CD4-positive, alpha-beta T cell treated with Interleukin-6 for 4 hours (primary cell): ENCODE results near the gene PDAP1.
A peak's percentile ranks its signal among the peaks of the same experiment; 100 is the strongest.
"Not testable (repeated sequence)": the region's sequence is repeated elsewhere in the genome, so short reads cannot be mapped to it uniquely, and the experiment has no call there.

Source experiments
- DNase-seq: peaks from one replicate; pipeline ENCODE4 v3.0.0-alpha.2; 2020; ENCODE audit warnings: mixed read lengths

PDAP1 gene

DNA sequence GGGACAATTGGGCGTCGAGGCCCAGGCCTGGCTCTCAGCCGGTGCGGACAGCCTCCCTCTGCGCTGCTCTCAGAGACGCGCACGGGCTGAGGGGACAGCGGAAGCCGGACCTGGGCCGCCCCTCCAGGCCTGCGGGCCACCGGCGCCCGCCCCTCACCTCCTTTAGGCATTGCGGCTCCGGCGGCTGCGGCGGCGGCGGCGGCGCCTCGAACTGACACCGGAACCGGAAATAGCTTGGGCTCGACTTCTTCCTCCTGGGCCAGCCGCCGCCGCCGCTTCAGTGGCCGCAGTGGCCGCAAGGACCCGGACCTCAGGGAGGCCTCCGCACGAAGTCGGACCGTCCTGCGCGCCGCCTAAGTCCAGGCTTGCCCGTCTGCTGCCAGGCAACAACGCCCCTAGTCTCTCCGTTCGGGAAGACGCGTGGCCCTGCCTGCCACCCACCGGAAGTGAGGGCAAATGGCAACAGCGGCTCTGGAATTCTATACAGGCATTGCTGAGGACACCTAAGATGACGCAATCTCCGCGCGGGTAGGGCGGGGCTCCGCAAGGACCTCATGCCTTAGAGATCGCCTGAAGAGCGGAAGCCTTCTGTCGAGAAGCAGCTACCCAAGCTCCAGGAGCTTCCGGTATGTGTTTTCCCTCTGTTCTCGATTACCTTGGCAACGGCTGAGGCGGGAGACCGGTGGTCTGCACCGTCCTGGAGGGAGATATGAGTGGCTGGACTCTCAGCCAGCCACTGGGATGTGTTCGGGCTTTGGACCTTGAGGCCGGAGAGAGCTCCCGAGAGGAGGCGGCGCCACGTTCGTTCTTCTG, at the start of gene PDAP1, which contains the start of gene BUD31:
Gene PDAP1 (minus strand): TSS at position 219 of the 813 bp plus-strand sequence. CDS start 49 bp downstream, at position 170.
Gene BUD31 (plus strand): TSS at position 591 of the 813 bp plus-strand sequence. CDS start 2,124 bp downstream, outside the sequence.
- DNase-seq = peak; percentile 90

DNA sequence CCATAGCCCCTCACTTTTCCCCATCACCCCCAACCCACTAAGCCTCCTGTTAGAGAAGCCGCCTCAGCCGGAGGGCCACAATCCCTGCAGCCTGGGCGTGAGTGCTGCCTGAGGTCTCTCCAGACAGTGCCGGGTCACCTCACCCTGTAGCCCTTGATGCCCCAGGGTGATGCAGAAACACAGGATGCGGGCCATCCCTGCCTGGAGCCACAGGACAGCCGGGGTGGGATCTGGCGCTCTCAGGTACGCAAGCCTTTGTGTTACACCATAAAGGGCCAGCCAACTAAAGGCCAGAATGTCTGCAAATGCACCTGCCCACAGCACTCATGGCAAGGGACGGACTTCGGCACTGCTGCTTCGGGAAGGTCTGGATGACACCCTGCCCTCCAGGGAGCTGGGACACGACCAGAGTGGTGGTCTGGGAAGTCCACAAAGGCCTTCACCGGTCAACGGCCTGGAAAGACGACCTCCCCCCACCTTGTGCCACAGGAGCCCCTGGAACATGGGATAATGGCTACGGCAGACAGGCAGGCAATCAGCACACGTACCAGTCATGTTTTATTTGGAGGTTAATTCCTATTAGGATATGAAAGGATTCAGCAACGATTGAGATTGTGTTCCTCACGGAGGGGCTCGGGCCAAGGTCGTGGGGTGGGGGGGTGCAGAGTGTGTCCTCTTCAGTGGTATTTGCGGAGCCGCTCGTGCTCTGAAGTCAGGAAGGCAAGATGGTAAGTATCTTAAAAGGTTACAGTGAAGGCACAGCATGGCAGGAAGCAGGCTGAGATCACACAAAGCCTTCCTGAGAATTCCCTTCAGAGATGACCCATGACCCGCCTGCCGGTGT, 49.5 kb upstream of the PDAP1 start:
- no peak for DNase-seq

DNA sequence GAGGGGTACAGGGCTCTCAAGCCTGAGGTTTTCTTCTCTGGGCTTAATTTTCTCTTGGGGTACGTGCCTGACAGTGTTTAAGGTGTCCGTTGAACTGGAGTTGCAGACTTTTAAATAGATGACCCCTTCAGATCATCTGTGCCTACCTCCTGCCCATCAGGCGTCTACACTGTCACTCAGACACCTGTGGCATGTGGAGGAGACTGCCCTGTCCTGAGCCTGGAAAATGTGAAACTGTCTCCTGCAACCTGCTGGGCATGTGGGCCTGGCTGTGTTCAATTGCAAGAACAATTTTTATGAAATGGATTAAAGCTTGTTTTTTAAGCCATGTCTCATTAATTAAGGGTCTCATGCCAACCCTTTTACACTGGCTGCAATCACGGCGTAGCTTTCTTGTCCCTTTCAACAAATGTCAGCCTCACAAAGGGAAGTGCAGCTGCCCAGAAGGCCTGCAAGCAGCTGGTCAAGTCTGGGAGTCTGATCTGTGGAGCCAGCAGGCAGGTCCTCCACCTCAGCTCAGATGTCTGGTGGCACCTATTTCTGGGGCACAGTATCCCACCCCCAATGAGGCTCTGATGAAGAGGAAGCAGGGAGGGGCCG, 48.8 kb upstream of the PDAP1 start:
- DNase-seq = no peak

GRCh38 chr7:99456288-99456687, 47.9 kb upstream of the PDAP1 start:
- no peak for DNase-seq

DNA sequence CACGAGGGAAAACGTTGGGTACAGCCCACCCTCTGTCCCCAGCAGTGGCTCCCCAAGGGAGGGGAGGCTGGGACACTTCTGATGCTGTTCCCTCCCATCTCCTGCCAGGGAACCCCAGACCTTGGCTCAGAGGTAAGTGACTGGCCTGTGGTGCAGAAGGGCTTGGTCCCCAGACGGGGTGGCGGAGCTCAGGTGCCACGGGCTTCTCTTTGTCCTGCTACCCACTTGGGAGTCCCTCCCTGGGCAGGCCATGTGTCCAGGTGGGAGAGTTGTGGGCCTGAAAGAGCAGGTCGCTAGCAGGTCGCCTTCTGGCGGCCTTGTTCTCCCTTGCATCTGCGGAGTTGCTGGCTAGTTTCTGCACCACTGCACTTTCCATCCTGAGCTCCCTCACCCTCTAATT, 47.5 kb upstream of the PDAP1 start:
- DNase-seq = no peak

GRCh38 chr7:99453105-99453504, 44.7 kb upstream of the PDAP1 start:
- DNase-seq = no peak

DNA sequence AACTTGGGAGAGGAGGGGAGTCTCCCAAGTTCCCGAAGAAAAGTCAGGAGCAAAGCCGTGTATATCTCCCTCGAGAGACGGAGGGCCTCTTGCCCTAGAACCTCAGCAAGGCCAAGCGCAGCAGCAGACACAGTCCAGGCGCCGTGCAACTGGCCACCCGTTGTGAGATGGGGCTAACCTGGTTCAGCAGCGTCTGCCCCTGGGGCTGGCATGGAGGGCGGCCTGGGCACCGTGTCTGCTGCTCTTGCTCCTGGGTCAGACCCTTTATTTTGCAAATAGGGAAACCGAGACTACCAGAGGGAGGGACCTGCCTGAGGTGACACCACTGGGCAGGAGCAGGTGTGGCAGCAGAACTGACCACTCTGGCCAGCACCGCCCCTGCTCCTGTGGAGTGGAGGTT, 44.1 kb upstream of the PDAP1 start:
- no peak for DNase-seq

- DNase-seq = no peak
These were observed 43.5 kb upstream of the PDAP1 start for GRCh38 chr7:99451936-99452335.

GRCh38 chr7:99449326-99449725, 40.9 kb upstream of the PDAP1 start:
- DNase-seq = no peak

GRCh38 chr7:99448855-99449254, 40.5 kb upstream of the PDAP1 start:
- no peak for DNase-seq

DNA sequence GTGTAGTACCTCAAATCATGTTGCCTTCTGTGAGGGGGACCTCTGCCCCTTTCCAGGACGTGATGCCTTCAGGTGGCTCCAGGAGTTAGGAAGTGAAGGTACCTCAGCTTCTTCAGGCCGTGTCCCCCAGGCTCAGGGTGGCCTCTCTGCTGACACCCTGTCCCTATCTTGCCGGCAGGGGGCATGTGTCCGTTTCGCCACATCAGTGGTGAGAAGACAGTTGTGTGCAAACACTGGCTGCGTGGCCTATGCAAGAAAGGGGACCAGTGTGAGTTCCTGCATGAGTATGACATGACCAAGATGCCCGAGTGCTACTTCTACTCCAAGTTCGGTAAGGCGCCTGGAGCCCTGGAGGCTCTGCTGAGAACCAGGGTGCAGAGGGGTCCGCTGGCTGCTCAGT, 39.5 kb upstream of the PDAP1 start:
- DNase-seq = peak; percentile 13

- DNase-seq = no peak
These were observed 37.7 kb upstream of the PDAP1 start for GRCh38 chr7:99446096-99446495.

GRCh38 chr7:99440195-99440594, 31.8 kb upstream of the PDAP1 start:
- no peak for DNase-seq

- peak; percentile 93 for DNase-seq
These were observed 30.4 kb upstream of the PDAP1 start, which contains the start of the genes CPSF4 and PTCD1 for GRCh38 chr7:99438573-99439480. Gene CPSF4, plus strand, starts transcription at chr7:99438943. Its CDS starts 140 bp downstream, at chr7:99439083. Gene PTCD1, minus strand, starts transcription at chr7:99438798. Its CDS starts 3,556 bp downstream, at chr7:99435242.

DNA sequence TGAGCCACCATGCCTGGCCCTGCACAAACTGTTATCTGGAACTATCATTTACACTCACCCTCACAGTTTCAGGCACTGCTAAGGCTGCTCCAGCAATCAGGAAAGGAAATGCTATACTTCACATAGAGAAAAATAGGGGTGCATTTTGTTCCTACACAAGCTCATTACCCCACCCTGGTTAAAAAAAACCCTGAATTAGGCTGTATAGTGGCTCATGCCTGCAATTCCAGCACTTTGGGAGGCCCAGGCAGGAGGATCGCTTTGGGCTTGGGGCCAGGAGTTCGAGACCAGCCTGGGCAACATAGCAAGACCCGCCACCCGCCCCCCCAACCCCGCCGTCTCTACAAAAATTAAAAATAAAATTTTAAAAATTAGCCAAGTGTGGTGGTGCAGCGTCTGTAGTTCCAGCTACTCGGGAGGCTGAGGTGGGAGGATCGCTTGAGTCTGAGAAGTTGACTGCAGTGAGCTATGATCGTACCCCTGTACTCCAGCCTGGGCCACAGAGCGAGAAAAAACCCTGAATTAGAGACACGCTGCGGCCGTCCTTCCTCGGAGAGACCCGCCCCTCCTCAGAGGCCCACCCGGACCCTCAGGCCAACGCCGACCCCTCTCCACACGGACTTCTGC, 29.7 kb upstream of the PDAP1 start:
- DNase-seq = peak; percentile 6

- DNase-seq = no peak
These were observed 24.8 kb upstream of the PDAP1 start for GRCh38 chr7:99433158-99433557.

- DNase-seq = not testable (repeated sequence)
These were observed 23.6 kb upstream of the PDAP1 start for GRCh38 chr7:99431756-99432540.

GRCh38 chr7:99429756-99430155, 21.4 kb upstream of the PDAP1 start:
- no peak for DNase-seq

DNA sequence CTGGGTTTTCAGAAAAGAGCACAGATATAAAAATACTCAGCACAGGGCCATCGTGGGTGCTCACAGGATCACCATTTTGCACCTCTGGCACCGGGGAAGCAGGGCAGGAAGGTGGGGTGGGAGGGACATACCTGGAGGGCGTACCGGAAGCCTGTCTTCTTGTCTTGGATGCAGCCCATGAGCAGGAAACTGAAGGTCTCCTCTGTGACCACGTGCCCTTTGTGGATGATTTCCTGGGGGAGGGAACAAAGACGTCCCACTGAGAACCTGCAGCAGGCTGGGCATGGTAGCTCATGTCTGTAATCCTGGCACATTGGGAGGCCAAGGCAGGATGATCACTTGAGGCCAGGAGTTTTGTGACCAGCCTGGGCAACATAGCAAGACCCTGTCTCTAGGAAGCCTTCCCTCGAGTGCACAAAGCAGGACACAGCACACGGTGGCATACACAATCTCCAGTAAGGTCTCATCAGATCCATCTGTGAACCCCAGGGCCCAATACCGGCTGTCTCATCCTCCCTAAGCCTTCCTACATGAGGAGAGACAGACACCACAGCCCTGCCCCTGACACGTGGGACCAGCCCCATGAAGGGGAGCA, 20.7 kb upstream of the PDAP1 start:
- peak; percentile 37 for DNase-seq
